Inflammatory macrophage treated with lipopolysaccharide for 4 hours (primary cell): ENCODE results near the gene SRRD.
A peak's percentile ranks its signal among the peaks of the same experiment; 100 is the strongest.

Experiments
- DNase-seq: peaks from one replicate; pipeline ENCODE4 v3.0.0-alpha.2; 2020

Gene SRRD

DNA sequence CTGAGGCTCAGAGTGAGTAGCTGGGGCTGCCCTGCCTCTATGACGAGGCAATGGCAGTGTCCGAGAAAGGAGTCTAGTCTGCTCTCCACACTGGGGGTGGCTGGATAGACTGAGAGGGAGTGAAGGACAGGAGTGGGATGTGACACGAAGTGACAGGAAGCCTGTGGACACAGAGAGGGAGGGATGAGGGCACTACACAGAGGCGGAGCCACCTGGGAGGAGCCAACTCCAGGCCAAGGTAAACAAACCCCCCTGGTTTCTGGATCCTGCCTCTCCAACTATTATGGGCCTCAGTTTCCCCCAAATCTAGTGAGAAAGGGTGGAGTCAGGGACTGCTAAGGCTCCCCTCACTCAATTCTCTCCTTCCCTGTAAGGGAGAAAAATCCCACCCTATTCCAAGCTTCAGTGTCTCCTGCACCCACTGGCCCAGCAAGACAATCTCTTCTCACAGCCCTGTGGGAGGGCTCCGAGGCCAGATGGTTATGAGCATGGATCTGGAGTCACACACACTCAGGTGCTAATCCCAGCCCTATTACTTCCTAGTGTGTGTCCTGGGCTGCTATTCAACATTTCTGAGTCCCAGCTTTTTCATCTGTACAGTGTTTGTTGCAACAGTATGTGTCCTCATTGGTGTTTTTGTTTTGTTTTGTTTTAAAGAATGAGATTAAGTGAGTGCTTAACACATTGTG, 29.7 kb upstream of the SRRD start:
- DNase-seq, result no peak

DNA sequence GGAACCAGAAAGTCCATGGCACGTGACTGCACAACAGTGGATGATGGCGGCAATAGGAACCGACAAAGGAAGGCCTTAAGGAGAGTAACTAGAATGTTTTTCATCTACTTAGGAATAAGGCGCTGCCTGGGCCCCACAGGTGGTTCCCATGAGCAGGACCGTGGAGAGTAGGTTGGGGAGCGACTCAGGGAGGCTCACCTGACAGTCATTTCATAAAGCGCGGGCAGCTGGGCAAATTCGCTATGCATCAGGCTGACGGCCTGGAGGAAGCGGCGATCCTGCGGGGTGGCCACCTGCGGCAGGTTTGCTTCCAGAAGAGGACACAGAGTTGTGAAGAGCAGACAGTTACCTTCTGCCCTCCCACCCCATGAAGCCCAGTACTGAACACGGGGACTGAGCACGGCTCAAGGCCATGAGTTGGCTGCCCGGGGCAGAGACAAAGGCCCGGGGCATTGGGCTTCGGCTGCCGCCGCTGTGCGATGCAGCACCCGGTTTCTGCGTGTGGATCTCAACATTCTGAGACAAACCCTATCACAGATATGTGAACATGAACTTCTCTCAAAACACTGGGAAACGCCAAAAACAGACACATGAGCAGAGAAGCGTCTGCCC, 25.9 kb upstream of the SRRD start:
- no peak for DNase-seq

DNA sequence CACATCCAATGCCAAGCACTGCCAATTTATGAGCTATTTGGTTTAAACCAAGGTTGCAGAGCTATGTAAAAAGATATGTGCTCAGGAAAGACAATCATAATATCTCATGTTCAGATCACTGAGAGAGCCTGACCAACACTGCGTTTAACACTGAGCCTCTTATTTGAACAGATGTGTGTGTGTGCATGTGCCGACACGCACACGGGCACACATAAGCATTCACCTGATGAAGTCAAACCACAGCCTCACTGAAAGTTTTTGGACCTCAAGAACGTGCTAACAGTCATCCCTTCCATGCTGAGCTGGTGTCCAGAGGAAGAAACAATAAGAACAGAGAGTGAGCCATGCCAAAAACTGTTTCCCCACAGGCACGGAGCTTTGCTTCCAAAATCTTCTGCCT, 23.5 kb upstream of the SRRD start:
- DNase-seq, result no peak

DNA sequence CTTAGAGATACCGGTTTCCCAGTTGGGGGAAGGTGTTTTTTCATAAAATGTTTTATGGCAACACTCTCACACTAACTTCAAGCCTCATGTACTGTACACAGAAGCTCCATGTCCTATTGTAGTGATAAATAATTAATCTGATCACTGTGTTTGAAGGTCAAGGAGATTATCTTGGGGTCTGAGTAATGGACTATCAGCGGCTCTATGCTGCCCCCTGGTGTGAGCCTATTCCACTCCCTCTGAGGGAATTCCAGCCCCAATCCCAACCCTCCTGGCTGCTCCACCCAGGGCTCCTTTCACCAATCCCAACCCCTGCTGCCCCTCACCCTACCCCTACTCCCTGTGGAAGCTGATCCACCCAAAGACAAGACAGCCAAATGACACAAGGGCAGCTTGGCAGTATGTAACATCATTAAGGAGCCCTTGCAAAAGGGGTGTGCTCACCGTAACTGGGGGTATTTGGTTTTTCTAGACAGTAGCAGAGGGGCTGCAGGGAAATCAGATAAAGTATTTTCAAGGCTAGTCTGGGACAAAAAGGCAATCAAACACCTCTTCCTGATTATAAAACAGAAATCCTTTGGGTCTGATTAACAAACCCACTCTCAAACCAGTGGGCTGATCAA, 22.4 kb upstream of the SRRD start:
- peak; percentile 32 for DNase-seq

DNA sequence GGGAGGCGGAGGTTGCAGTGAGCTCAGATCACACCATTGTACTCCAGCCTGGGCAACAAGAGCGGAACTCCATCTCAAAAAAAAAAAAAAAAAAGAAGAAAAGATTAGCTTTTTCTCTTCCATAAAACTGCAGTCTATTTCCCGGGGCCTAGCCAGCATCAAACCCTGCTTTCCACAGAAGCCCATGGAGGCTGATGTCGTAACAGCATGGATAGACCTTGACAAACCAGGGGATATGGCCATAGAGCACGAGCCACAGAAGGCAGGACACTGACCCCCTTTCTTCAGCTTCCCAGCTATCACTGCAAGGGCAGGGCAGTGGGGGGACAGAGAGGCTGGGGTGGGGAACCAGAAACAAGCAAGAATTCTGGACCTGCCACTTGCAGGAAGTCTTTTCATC, 21.6 kb upstream of the SRRD start:
- no peak for DNase-seq

DNA sequence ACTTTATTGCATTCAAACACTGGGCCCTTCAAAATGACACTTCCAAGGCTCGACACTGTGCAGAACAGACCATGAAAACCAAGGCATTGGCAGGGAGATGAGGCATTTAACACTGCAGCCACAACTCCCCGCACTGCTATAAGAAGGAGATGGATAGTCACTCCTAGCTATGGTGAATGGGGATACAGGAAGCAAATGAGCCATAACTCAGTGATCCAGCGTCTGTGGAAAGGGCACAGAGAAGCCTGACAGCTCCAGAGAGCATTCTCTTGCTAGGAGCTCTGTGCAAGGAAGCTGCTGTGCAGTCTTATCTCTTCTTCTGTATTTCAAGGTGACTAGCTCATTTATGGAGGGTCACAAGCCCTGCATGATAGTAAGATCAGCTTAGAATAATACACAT, 21.0 kb upstream of the SRRD start:
- DNase-seq, result no peak

DNA sequence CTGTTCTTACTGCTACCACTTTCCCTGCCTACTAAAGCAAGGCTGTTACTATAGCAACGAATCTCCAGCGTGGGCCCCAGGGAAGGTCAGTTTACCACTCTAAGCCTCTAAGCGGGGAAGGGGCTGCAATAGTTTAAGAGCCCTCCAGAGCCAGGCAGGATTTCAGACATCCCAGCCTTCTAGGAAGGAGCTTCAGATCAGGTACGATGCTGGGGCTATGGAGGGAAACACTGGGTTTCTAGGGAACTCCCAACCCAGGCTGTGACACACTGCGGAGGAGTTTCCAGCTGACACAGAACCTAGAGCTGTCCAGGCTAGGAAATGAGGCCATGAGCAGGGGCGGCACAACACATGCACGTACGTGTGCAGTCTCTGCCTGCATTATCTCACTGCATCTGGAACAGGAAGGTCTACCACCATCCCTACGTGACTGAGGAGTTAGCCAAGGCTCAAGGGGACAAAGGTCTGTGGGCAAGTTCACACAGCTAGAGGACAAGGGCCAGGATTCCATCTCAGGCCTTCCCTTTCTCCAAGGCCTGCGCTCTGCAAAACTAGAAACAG, 20.5 kb upstream of the SRRD start:
- DNase-seq, result no peak

DNA sequence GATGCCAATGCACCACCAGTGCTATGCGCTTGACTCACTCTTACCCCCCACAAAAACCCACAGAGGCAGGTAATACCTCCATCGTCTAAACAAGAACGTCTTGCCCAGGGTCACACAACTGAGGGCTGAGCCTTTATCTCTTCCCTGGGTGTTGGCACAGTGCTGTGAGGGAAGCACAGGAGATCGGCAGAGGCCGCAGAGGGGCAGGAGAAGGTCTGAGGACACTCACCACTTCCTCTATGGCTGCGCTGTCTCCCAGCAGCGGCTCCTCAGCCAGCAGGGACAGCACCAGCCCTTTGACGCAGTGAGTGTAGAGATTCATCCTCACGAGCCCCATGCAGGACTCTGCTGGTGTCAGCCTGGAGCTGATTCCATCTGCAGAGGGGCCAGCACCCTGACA, 20.0 kb upstream of the SRRD start:
- no peak for DNase-seq

DNA sequence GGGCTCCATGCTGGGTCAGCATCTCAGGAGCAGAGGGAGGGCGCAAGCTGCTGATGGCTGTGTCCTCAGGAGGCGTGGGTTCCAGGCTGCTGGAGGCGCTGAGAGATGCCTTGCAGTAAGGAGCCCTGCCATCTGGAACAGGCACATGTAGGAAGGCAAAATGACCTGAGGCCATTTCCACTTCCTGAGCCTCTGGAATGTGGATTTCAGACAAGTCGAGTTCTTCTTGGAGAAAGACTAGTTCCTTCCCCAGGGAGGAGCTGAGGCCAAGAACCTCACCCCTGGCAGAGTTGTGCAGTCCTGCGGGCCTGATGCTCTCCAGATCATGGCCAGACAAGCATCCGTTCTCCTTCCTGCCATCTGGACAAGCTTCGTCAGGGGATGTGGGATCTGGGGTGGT, 19.4 kb upstream of the SRRD start:
- no peak for DNase-seq

DNA sequence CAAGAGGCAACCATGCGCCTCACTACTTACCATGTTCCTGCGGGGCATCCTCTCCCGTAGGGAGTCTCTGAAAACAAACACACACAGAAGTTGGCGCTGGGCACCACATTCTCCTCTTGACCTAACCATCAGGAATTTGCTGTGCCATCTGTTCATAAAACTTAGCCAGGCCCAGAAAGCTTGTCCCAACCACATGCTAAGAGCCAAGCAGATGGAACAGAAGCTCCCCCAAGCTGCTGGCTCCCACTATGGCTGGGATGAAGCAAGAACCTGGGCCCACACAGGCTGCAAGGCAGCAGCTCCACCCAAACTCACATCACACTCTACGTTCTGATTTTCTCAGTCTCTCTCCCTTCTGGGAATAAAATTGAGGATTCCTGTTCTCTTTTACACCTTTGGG, 17.5 kb upstream of the SRRD start:
- DNase-seq, result no peak

DNA sequence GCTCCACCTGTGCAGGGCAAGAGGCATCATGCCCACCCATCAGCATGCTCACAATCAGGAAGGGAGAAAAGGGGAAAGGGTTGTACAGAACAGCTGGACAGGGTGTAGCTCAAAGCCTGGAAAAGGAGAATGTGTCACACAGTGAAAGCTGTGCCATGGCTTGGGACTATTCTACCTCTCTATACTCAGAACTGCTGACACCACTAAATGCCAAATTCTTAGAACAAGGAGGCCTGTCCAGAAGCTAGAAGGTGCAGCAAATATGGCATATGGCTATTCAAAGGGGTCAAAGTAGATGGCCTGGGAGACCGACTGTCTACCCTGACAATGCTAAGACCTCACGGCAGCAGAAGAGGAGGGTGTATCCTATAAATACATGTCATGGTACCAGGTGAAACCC, 12.9 kb upstream of the SRRD start:
- DNase-seq, result no peak

DNA sequence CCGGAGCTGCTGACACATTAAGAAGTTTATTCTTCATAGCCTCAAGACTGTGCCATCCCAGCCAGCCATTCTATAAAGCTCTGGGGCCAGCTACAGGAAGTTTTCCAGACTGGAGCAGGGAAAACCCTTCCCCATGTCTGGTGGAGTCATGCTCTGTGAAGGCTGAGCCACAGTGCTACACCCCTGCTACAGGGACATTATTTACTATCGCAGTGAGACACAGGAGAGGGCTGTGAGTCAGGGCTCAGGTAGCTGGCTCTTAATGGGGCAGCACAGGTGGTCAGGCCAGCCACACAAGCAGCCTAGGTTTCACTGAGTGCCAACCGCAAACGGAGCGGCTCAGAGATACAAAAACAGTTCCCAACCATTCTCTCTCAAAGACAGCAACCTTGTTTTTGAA, 12.2 kb upstream of the SRRD start:
- DNase-seq, result no peak

DNA sequence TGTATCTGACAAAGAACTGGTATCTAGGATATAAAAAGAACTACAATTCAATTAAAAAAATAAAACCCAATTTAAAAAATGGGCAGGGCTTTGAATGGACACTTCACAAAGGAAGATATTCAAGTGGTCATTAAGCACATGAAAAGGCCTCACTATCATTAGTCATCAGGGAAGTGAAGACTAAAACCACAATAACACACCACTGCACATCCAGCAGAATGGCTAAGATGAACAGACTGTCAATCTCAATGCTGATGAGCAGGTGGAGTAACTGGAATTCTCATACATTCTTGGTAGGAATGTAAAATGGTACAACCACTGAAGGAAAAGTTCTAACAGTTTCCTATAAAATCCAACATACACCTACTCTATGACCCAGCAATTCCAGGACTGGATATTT, 9.0 kb upstream of the SRRD start:
- DNase-seq, result peak; percentile 69

DNA sequence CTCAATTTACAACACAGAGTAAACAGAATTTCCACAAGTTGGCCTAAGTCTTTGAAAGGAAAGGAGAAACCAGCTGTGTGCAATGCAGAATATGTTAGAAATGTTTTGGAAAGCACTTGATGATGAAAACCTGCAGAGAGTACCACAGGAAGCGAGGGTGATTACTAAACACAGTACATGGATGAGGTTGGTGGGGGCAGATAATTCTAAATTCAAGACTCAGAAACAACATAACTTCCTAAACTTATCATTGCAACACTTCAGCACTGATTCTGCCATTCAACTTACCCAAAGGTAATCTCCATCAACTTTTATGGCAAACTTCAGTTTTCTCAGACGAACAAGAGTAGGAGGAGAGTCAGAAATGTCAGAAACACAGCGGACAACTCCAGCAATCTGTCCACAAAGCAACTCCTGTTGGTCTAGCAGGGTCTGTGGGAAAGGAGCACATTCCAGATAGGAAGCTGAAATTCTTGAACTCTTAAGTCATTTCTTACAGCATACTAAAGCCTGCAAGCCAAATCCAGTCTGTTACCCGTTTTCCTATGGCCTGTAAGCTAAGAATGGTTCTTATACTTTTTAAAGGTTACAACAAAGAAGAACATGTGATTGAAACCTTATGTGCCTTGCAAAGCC, 6.9 kb upstream of the SRRD start:
- peak; percentile 62 for DNase-seq

DNA sequence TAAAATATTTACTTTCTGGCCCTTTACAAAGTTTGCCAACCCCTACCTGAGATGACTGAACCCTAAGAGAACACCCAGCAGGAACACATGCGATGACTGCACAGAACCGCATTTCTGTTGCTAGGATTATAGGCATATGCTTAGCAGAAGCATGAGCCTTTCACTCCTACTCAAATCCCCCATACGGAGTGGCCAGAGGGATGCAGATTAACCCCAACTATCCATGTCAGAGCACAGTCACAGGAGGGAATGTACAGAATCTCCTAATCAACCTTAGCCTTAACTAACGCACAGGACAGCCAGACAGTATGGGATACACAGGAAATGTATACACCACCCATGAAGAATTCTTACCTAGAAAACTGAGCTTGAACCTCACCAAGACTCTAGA, 6.3 kb upstream of the SRRD start:
- DNase-seq, result no peak

DNA sequence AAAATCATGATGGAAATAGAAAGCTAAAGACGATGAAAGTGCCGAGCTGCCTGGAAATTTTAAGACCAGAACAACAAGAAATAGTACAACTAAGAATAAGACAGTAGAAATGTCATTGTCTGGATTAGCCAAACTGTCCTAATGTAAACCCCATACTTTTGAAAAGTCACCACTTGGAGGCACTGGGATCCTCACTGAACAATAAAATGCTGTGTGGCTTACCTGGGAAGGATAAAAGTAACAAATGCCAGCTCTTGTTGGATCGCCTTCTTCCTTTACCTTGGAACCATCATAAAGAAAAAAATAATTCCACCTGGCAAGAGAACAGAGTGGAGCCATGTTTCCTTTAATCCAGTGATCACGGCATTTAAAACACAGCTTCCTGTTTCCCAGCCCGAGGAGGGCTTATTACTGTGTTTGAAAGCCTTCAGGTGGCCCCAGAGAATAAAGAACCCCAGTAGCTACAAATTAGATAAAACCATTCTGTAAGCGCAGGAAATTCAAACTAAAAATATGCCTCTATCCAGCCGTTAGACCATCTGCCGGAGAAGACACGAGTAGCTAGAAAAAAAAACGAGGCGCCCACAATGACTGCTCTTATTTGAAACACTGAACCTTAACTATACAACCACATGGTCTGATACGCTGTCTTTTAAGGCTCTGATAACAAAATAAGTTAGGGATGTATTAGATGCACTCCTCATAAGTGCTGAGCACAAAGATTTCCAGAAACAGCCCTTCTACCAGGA, 4.5 kb upstream of the SRRD start:
- no peak for DNase-seq

DNA sequence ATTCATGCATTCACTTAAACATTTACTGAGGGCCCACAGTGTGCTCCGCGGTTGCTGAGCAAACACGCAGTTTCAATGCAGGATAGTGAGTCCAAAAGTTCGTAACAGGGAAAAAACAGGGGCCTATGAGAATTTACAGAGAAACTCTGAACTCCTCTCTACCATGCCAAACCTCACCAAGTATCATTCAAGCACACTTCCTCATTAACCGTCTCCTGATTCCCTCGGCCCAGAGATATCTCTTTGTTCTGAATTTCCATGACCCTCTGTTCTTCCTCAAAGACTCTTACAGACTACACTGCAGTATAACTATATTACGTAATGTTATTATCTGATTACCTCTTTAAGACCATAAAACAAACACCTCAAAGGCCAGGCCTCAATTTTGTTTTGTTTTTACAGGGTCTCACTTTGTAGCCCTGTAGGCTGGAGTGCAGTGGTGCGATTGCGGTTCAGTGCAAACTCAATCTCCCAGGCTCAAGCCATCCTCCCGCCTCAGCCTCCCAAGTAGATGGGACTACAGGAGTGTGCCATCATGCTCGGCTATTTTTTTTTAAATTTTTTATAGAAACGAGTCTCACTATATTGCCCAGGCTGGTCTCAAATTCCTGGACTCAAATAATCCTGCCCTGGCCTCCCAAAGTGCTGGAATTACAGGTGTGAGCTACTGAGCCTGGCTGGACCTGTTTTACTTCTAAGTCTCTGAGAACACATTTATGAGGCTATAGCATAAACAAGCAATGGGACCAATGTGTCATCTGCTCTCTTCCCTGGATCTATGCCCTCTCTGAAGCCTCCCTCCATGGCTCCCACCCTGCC, 3.7 kb upstream of the SRRD start:
- DNase-seq, result peak; percentile 55

DNA sequence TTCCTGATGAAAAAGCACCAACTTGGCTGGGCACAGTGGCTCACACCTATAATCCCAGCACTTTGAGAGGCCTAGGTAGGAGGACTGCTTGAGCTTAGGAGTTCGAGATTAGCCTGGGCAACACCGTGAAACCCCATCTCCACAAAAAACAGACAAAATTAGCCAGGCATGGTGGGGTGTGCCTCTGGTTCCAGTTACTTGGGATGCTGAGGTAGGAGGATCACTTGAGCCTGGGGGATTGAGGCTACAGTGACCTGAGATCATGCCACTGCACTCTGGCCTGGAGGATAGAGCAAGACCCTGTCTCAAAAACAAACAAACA, 3.1 kb upstream of the SRRD start:
- DNase-seq, result no peak

DNA sequence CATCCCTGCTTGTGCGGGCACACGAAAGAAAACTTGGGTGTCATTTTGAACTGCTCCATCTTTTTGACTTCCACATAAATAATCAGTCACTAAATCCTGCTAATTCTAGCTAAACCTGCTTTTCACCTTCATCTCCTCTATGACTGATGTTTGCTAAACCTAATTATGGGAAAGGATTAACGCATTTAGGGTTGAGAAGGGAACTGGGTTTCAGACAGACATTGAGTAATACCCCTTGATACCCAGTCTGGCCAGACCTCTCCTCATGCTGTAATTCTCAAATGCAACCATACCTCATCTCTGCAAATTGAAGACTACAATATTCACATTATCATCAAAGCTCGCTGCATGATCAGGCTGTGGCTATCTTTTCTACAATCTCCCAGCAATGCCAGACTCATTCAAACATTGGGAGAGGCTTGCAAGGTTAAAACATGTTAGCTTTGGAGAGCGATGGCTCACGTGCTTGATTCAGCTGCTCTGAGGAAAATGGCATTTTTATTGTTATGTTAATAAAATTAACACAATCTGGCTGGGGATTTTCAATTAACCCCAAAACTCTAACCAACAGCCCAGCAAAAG, 2.5 kb upstream of the SRRD start:
- no peak for DNase-seq

DNA sequence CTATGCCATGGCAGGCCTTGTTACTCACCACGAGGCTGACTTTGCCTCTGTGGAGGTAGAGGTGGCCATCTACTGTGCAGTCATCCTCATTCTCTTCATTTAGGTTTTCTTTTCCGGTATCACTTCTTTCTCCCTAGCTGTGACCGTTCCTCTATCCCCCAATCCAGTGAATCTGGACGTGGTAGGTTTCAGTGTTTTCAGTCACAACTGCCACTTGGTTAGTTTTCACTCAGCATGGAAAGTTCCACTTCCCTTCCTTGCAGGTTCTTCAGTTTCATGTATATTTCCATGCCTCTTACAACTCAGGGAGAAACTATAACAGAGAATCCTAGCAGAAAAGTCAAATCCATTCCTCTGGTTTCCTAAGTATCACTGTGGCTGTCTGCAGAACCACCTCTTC, 2.0 kb upstream of the SRRD start:
- DNase-seq, result peak; percentile 61

DNA sequence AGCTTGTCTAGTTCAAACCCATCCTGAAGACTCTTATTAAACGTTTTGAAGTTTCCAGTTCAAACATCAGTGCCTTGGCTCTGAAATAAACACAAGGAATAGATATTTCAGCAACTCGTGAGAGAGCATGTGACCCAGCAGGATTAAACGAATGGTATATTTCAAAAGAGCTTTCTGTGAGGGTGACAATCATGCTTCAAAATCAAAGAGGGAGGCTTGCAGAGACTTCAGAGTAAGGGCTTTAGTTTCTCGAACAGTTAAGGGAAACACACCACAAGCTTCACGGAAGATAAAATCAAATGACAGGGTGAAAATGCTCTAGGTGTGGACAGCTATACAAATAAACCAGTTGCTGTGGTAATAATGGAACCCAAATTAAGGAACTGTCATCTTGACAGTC, 1.5 kb upstream of the SRRD start:
- peak; percentile 19 for DNase-seq

DNA sequence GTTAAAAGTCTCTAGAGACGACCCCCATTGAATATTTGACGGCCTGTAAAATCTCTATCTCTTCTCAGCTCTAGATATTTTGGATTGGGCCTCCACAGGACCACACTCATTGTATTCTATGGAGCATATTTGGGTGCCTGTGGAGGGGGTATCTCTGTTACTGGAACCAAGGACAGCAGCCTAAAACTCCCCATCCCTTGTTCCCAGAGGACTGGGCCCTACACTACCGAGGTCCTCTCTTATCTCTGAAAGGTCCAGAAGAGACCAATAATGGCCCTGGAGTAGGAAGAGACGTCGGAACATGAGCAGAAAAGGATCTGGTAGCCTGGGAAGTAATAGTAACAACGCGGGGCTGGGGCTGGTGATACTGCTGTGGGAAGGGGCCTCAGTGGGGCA, 636 bp upstream of the SRRD start:
- DNase-seq, result no peak
